Measurements from ENCODE around the gene KCNH1.

The KCNH1 gene

DNA sequence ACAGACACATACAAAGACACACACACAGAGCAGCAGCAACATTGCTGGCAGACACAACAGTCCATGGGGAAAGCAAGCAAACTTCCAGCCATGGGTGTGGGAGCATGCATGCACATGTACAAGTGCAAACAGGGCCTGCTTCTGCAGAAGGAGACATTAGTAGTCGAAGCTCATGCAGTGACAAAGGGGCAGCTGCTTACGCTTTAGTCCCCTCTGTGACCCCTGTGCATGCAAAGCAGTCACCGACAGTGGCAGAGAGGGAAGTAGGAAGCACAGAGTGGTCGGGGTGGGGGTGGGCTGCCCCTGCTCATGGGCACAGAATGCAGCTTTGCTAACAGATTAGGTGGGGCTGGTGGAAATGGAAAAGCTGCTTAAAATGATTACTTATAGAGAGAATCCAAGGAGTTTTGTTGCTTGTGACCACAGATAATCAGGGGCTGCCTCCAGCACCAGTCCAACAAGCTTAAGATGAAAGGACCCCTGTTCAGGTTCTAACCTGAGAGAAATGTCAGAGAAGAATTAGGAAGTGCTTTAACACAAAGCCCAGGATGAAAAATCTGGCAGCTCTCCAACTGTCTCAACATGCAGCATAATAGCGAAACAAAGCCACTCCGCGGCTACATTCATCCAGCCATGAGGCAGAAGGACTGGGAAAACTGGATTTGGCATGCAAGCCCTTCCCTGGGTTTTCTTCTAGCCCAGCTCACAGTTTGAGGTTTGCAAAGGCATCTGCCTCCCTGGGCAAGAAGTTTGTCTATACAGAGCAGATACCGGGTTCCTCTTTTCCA is 378.9 kb downstream of the KCNH1 start:
- no peak for DNase-seq (ENCODE audit: low spot score)

DNA sequence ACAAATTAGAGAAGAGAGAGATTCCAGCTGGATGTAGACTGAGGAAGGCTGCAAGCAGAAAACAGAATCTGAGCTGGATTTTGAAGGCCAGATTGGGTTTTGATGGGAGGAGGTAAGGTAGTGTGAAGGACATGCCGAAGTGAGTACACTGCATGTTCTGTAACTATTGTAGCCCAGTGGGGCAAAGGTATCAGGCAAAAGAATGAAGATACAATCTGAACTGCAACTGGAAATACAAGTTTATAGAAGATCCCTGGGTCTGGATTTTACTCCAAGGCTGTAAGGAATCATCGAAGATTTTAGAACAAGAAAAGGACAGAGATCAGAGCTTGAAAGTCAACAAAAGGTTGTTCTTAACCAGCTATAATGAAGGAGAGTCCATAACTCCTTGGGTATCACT is 382.0 kb downstream of the KCNH1 start:
- no peak for DNase-seq (ENCODE audit: low spot score)

DNA sequence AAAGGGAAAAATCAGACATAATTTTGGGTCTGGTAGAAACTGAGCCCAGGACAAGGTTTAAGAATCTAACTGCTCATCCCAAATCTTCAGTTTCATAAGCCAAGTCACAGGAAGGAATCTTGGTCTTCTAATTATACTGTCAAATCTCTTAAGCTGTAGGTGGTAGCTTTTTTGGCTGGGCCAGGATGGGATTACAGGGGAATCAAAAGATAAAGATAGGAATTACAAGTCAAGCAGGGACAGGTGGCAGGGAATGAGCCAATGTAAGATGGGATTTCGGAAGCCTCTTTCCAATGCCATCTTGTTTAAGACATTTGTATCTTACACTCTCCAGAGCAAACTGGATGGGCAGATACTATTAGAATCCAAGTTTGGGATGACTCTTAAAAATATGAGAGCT is 383.5 kb downstream of the KCNH1 start:
- DNase-seq (ENCODE audit: low spot score), result no peak

DNA sequence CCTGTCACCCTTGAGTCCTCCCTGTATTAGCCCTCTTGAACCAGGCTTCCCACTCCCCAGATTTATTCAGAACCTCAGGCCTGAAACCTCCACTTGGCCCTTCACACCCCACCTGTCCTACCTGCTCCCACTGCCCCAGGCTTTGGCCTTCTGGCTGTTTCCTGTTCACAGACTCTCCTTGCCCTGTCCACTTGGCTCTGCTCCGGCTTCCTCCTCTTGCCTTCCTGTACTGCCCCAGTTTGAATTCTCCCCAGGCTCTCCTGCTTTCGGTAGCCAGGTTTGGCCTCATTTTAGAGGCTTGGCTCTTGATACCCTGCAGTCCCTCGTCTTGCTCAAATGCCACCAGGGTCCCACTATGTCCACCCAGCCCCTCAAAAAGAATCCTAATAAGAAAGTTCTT is 385.2 kb downstream of the KCNH1 start:
- DNase-seq (ENCODE audit: low spot score), result no peak

DNA sequence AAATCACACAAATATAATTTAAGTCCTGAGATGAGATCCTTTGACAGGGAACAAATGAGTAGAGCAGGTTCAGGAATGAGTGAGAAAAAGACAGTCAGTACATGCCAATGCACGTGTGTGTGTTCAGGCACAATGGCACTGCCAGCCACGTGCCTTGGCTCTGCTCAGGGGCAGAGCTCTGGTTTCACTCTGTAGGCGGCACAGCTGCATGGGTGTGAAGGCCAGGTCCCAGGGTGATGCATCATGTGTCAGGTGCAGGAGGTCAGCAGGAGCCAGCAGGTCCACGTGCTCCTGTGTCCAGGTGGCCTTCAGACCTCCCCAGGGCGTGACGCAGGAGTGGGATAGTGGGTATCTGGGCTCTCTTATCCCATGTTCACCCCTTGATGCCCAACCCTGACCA is 386.1 kb downstream of the KCNH1 start:
- DNase-seq (ENCODE audit: low spot score), result no peak

DNA sequence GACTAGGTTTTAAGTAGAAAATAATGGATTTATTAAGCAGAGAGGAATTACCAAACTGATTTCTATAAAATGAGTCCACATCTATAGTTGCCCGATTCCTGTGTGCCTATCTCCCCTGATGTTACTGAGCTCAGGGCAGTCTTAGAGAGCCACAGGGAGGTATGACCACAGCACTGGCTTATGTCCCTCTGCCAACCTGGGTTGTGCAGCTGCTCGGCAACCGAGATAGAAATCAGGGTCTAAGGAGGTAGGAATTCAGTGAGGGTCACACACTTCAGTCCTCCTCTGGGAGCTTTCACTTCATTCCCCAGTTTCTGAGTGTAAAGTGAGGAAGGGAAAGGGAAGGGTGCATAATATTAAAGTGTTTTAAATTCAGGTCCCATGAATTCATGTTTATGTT is 386.8 kb downstream of the KCNH1 start:
- DNase-seq (ENCODE audit: low spot score), result no peak

DNA sequence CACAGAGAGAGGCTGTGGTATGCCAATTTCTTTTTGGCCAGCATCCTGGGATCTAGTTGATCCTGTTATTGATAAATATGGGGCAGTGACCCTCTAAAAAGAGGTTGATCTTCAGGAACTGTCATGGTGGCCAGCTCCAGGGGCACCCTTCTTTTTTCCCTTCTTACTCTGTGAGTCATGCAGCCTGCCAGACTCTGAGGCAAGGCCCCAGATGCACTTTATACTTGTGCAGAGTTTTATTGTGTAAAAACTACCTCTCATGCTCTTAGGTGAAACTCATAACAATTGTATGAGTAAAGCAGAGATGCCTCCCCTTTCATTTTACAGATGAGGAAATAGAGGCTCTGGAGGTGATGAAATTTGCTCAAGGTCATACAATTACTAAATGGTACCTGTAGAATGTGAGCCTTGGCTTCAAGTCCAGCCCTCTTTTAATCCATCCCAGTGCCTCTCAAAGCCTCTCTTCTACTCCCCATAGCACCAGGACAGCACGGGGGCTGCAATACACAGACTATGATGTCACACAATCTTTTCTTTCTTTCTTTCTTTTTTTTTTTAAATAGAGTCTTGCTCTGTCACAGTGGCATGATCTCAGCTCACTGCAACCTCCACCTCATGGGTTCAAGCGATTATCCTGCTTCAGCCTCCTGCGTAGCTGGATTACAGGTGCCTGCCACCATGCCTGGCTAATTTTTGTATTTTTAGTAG is 387.8 kb downstream of the KCNH1 start:
- no peak for DNase-seq (ENCODE audit: low spot score)

DNA sequence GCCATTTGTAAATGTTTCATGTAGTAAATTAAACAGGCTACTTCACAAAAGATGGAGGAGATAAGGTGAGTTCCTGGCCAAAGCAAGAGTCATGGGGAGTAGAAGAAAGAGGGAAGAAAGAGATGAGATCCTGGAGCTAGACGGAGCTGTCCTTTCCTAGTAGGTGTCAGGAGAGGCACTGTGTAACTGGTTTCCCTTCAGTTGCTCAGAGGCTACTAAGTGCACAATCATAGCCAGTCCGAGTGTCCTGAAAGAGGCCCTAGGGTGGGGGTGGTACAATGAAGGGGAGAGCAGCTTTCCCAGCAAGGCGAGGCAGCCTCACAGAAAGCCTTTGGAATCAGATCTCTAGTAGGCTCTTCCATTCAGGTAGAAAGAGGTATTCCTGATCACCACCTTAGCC is 390.9 kb downstream of the KCNH1 start:
- no peak for DNase-seq (ENCODE audit: low spot score)

DNA sequence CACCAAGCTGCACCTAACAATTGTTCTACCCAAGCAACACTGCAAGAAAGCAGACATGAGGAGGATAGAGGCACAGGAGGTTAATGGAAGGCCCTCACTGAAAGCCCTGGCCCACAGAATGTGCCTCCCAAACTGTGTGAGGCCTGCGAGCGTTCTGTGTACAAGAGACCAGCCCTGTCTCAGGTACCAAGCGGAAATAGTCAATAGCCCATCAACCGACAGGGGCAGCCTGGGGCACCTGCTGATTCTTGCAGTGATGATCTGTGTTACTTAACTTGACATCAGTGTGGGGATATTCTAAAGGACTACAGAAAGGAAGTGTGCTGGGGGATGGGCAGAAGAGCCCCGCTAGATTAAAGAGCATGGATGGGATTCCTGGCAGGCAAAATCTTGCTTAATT is 392.4 kb downstream of the KCNH1 start:
- no peak for DNase-seq (ENCODE audit: low spot score)

DNA sequence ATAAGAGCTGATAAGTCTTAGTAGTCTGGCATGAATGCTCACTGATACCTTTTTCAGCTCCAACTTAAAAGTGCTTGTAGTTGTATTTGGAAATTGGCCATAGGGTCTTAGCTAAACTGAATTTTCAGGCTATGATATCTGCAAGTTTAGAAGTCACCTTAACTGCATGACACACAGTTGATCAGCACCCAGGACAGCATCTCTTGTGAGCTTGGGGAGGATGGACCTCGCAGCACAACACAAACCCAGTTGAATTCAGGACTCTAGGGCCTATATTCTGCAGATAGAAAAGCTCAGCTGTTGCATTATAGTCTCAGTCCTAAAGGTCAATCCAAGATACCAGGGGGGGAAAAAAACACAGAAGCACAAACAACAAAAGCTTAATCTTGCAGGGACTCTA is 394.3 kb downstream of the KCNH1 start:
- peak; percentile 32 for DNase-seq (ENCODE audit: low spot score)

DNA sequence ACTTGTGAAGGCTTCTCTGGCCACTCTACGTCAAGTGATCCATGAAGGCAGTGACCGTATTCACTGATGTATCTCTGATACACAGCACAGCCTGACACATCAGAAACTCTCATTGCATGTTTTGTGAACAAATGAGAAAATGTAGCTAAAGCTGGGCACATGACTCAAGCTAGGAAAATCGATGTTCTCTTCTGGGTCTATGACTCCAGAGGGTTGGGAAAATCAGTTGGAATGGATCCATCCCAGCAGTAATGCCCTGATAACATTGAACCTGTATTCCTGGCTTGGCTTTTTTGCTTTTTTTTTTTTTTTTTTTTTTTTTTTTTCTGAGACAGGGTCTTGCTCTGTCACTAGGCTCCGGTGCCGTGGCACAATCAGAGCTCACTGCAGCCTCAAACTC is 395.7 kb downstream of the KCNH1 start:
- DNase-seq (ENCODE audit: low spot score), result no peak

DNA sequence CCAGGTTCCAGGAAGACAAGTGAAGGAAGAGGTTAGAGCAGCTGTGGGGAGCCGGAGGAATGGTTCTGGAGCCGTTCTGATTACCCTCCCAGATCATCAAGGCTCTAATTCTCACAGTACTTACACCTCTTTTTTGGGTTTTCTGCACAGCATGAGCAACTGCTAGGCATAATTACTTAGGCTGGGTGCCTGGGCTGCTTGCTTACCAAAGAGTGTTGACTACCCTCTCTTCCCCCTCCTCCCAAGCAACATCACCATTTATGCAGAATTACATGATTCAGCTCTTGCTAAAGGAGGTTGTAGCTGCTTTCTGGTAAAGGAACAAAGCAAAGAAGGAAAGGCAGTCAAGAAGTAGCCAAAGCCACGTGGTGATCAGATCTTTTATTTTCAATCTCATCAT is 397.2 kb downstream of the KCNH1 start:
- no peak for DNase-seq (ENCODE audit: low spot score)

DNA sequence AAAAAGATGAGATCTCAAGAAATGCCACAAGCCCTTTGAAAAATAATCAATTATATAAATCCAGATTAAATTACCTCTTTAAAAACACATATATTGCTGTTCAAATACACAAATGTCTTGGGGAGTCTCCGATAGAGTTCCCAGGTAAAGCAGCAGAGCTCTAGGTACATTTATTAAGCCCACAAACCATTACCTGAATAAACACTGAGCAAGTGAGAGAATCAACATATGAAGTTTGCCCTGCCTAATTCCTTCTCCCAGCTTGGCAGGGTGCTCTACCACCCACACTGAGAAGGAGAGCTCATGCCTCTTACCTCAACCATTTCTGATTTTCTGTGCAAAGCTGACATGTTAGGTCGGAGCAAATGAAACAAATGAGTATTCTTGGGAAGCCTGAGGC is 402.4 kb downstream of the KCNH1 start:
- DNase-seq (ENCODE audit: low spot score), result no peak

DNA sequence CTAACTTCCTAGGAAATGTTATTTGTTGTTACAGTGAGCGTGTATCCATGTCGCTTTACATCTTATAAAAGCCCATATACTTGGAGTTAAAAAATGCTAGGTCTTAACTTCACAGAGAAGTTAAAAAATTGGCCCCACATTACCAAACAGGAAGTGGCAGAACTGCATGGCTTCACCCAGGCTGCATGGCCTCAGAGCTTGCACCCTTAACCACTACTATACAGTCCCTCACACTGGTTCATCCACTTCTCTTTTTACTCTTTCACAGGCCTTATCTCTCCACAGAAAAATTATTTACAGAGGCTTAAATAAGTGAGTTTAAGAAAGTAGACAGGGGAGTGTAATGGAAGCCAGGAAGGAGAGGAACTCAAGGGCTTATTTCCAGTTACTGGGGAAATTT is 402.8 kb downstream of the KCNH1 start:
- DNase-seq (ENCODE audit: low spot score), result no peak

DNA sequence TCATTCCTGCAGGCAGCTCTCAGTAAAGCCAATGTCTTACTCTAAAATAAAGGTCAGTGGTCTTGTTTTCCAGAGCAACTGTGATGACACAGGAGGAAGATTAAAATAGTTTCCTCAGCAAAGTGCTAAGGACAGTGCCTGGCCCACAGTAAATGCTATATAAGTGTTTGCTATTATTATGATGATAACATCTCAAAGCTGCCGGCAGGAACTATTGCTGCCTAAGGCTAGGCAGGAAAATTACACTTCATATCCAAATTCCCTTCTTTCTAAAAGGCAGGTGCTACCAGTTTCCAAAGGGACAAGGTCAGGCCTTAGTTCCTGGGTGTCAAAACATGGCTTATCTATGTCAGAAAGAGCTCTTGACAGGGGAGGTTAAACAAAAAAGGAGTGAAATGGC is 403.9 kb downstream of the KCNH1 start:
- DNase-seq (ENCODE audit: low spot score), result no peak

DNA sequence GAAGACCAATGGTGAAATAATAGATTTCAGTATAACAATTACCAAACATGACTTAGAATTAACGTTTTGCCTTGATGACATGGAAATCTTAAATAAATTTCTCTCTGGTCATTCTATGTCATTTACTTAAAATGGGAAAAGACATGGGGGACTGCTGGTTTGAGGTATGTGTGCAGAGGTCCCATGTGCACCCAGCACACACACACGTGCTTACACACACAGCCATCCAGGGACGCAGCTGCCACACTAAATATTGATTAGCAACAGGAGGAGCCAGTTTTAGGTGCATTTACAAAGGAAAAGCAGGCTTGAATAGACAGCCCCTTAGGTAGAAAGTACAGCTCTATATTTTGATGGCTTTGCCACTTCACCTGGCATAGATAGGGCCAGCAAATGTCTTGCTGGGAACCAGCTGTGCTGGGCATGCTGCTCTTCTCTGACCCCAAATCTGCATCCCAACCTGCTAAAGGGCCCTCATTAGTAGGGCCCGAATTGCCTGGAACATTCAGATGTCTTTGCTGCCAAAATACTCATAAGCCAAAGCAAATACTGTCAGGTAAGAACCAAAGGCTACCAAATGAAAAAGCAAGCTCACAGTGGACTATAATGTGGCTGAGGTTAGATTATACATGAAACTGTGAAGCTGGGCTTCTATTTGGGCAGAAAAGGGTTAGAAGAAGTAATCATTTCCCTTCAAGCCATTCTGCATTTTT is 405.4 kb downstream of the KCNH1 start:
- no peak for DNase-seq (ENCODE audit: low spot score)

DNA sequence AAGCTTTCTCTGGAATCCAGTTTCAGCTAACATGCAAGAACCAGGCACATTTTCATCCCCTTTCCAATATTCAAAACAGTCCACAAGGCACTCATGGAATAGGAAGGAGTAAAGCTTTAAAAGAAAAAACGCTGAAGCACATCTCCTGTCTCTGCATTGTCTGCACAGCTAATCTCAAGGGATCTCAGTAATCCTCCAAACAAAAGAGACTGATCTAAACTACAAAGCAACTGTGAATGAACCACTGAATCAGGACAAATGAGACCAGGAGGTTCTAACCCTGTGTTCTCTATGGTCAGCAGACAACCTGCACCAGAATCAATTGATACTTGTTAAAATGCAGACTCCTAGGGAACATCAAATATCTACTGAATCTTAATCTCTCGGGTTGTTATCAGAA is 406.2 kb downstream of the KCNH1 start:
- no peak for DNase-seq (ENCODE audit: low spot score)

DNA sequence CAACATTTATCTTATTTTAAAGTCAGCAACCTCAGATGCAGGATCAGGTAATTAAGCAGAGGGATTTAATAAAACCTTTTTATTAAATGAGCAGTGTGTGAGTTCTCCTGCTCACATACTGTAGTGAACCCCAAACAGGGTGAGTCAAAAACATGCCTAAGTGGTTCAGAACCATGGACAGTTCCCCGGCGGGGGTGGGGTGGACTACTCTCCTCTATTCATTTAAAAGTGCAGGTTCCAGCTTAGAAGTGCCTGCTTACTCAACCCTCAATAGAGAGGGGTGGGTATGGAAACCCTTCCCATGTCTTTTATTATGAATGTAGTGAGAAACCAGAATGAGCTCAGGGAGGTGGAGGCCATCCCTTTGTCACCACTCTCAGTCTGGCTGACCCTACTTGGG is 407.3 kb downstream of the KCNH1 start:
- peak; percentile 22 for DNase-seq (ENCODE audit: low spot score)

DNA sequence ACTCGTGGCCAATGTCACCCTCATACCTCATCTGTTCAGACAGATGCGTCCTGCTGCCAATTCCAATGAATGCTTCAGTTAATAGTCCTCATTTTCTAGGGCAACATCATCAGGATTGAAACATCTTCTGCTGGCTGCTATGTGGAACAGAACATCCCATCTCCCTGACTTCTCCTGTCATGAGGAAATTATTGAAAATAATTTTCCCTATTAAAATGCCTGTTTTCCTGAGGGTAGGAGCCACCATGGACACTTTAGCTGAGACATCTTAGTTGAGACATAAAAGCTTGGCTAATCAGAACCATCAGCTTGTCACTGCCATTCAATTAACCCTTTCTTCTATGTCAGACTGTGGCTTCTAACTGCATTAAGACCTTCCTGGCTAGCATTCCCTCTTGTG is 409.2 kb downstream of the KCNH1 start:
- no peak for DNase-seq (ENCODE audit: low spot score)

DNA sequence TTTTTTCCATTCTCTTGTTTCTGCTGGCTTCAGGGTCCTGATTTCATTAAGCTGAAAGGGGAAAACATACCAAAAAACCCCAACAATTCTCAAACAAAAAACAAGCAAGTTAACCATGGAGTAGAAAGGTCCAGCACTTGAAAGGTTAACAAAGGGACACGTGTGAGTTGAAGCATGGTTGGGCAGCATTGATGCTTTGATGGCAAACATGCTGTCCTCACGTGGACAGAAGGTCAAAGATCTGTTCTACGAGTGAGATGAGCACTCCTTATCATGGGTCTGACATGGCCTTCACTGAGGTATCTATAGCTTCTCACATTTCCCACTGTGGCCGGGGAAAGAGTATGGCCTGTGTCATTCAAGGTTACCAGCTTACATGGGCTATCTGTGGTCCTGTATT is 410.3 kb downstream of the KCNH1 start:
- no peak for DNase-seq (ENCODE audit: low spot score)

DNA sequence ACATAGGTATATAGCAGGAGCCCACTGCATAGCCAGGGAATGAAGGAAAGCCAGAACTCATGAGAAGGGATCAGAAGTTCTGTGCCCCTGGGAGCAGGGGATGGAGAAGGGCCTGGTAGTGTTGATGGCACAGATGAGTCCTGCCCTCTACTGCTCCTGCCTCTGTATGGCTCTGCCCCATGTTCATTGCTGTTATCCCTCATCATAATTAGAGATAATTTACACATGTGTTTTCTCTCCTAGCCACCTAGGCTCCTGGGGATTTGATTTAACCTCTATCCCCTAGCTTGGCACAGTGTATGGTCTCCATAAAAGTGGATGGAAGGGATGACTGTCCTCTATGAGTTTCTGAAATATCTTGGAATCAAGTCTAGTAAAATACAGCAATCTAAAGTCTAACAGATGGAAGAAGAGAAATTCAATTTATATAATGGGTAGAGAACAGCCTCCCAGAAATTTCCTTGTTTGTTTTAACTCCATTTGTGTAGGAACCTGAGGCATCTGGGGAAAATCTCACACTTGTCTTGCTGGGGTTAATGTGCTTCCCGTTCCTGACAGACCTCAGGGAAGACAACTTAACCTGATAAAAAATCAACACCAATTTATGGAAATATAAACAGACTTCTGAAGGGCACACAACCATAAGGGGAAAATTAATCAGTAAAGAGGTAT is 411.4 kb downstream of the KCNH1 start:
- no peak for DNase-seq (ENCODE audit: low spot score)

DNA sequence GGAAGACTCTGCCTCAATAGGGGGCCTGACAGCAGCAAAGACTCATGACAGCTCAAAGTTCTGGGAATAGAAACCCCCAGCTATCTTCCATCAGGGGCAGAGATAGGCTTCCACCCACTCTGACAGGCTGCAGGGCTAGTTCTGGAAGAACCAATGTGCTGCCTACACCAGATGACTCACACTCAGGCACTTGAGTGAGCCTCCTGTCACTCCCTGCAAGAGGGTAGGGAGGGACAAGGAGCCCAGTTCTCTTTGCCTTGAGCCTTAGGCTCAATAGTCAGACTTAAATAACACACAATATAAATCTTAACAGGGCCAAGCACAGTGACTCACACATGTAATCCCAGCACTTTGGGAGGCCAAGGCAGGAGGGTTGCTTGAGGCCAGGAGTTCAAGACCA is 418.9 kb downstream of the KCNH1 start:
- no peak for DNase-seq (ENCODE audit: low spot score)
